ENCODE results near the gene EEF1AKMT1. TPM values are rescaled to one million over a fixed set of nuclear protein-coding genes. Genes with fewer than 3 reads are reported as not detected.
A peak's percentile ranks its signal among the peaks of the same experiment; 100 is the strongest.

The EEF1AKMT1 gene
- total RNA-seq, 1 experiment from 2014 or later, result 9.2 TPM

- no peak overlapping the region for H3K27ac ChIP-seq (ENCODE audit: low read depth, low read length, poor library complexity, severe bottlenecking)
- TF ChIP-seq EZH2 (IDR thresholded peaks at IDR 0.05; ENCODE audit: borderline replicate concordance, low read depth, low read length, poor library complexity, severe bottlenecking), result no peak
- TF ChIP-seq, protein P1, sequence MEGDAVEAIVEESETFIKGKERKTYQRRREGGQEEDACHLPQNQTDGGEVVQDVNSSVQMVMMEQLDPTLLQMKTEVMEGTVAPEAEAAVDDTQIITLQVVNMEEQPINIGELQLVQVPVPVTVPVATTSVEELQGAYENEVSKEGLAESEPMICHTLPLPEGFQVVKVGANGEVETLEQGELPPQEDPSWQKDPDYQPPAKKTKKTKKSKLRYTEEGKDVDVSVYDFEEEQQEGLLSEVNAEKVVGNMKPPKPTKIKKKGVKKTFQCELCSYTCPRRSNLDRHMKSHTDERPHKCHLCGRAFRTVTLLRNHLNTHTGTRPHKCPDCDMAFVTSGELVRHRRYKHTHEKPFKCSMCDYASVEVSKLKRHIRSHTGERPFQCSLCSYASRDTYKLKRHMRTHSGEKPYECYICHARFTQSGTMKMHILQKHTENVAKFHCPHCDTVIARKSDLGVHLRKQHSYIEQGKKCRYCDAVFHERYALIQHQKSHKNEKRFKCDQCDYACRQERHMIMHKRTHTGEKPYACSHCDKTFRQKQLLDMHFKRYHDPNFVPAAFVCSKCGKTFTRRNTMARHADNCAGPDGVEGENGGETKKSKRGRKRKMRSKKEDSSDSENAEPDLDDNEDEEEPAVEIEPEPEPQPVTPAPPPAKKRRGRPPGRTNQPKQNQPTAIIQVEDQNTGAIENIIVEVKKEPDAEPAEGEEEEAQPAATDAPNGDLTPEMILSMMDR (conservative IDR thresholded peaks at IDR 0.05; ENCODE audit: low read depth, low read length), result no peak
- intact Hi-C loops (cut with micrococcal nuclease; ENCODE audit: unreplicated experiment), result no loop called here
- CTCF ChIA-PET, result no interaction called here
- BruUV-seq (replicated peaks), result no TSS peak
- no peaks in the 10 kb centered on the region for H3K27me3 ChIP-seq (replicated peaks; ENCODE audit: insufficient read depth, low read depth, low read length, poor library complexity)
- no peak overlapping the region for H3K4me3 ChIP-seq (ENCODE audit: low read depth, low read length, poor library complexity, severe bottlenecking)
- no peaks in the 10 kb centered on the region for H3K36me3 ChIP-seq (ENCODE audit: insufficient read depth, low read length, poor library complexity, severe bottlenecking)
- peak; percentile 59 for DNase-seq (ENCODE audit: low spot score)
- no peaks in the 10 kb centered on the region for H3K4me1 ChIP-seq (ENCODE audit: insufficient read depth, low read length, poor library complexity, severe bottlenecking)
- H3K9me3 ChIP-seq (ENCODE audit: low read depth, low read length, poor library complexity, severe bottlenecking), result no peaks in the 10 kb centered on the region
- POLR2A ChIA-PET (ENCODE audit: low non-redundant PET), result no interaction called here
Observed at GRCh38 chr13:20696073-20696472, 77.7 kb downstream of the EEF1AKMT1 start.

DNA sequence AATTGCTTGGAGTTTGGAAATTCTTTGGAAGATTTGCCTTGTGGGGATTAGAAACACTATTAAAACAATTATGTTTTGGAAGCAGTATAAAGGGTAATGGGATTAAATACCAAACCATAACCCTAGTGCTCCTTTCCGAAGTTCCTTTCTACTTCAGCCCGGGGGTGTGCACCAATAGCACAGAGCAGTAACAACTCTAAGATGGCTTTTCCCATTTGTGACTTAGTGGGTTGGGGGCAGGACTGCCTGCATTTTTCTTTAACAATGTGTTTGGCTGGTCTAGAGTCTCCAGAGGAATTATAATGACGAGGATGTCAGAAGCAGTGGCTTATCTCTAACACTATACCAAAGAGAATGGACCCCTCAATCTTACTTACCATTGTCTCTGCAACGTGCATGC is 82.1 kb downstream of the EEF1AKMT1 start:
- Histone ChIP-seq H3K4me3 (ENCODE audit: low read depth, low read length, poor library complexity, severe bottlenecking) (no peak overlapping the region), H3K36me3 (ENCODE audit: insufficient read depth, low read length, poor library complexity, severe bottlenecking) (no peaks in the 10 kb centered on the region), H3K27me3 (replicated peaks; ENCODE audit: insufficient read depth, low read depth, low read length, poor library complexity) (no peaks in the 10 kb centered on the region), H3K27ac (ENCODE audit: low read depth, low read length, poor library complexity, severe bottlenecking) (no peak overlapping the region), H3K4me1 (ENCODE audit: insufficient read depth, low read length, poor library complexity, severe bottlenecking) (no peaks in the 10 kb centered on the region), H3K9me3 (ENCODE audit: low read depth, low read length, poor library complexity, severe bottlenecking) (no peaks in the 10 kb centered on the region)
- TF ChIP-seq, protein P1 (conservative IDR thresholded peaks at IDR 0.05; ENCODE audit: low read depth, low read length), result no peak
- TF ChIP-seq EZH2 (IDR thresholded peaks at IDR 0.05; ENCODE audit: borderline replicate concordance, low read depth, low read length, poor library complexity, severe bottlenecking), result no peak
- intact Hi-C loops (cut with micrococcal nuclease; ENCODE audit: unreplicated experiment), result no loop called here
- POLR2A ChIA-PET (ENCODE audit: low non-redundant PET), result no interaction called here
- CTCF ChIA-PET, result no interaction called here
- no peak for DNase-seq (ENCODE audit: low spot score)
- no TSS peak for BruUV-seq (replicated peaks)

DNA sequence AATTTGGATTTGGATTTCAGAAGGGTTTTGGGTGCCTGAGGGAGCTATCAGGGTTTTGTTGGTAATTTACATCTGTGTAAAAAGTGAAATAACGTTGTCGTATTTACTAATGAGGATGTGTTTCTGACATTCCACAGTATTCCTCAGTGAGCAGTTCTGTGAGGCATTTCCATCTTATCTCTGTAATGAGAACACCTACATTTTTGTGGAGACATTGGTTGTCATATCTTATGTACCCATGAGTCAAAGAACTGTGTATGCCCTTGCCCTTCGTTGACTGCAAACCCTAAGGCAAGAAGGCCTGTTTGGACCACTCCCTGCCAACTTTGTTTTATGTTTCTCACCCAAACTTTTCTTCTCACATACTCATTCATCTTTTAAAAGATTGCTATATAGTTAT is 84.5 kb downstream of the EEF1AKMT1 start:
- BruUV-seq (replicated peaks), result no TSS peak
- no peak for DNase-seq (ENCODE audit: low spot score)

More for the DNA sequence above, 84.5 kb downstream of the EEF1AKMT1 start:
- ChIA-PET POLR2A (ENCODE audit: low non-redundant PET) (no interaction called here), CTCF (no interaction called here)
- Histone ChIP-seq H3K9me3 (ENCODE audit: low read depth, low read length, poor library complexity, severe bottlenecking) (no peaks in the 10 kb centered on the region), H3K27ac (ENCODE audit: low read depth, low read length, poor library complexity, severe bottlenecking) (no peak overlapping the region), H3K27me3 (replicated peaks; ENCODE audit: insufficient read depth, low read depth, low read length, poor library complexity) (no peaks in the 10 kb centered on the region), H3K4me1 (ENCODE audit: insufficient read depth, low read length, poor library complexity, severe bottlenecking) (no peaks in the 10 kb centered on the region), H3K36me3 (ENCODE audit: insufficient read depth, low read length, poor library complexity, severe bottlenecking) (no peaks in the 10 kb centered on the region), H3K4me3 (ENCODE audit: low read depth, low read length, poor library complexity, severe bottlenecking) (no peak overlapping the region)
- TF ChIP-seq EZH2 (IDR thresholded peaks at IDR 0.05; ENCODE audit: borderline replicate concordance, low read depth, low read length, poor library complexity, severe bottlenecking), result no peak
- TF ChIP-seq, protein P1 (conservative IDR thresholded peaks at IDR 0.05; ENCODE audit: low read depth, low read length), result no peak
- intact Hi-C loops (cut with micrococcal nuclease; ENCODE audit: unreplicated experiment), result no loop called here

Data from A673 (cell line).